Measurements from ENCODE around the gene GALC.
A peak's percentile ranks its signal among the peaks of the same experiment; 100 is the strongest.

The GALC gene

DNA sequence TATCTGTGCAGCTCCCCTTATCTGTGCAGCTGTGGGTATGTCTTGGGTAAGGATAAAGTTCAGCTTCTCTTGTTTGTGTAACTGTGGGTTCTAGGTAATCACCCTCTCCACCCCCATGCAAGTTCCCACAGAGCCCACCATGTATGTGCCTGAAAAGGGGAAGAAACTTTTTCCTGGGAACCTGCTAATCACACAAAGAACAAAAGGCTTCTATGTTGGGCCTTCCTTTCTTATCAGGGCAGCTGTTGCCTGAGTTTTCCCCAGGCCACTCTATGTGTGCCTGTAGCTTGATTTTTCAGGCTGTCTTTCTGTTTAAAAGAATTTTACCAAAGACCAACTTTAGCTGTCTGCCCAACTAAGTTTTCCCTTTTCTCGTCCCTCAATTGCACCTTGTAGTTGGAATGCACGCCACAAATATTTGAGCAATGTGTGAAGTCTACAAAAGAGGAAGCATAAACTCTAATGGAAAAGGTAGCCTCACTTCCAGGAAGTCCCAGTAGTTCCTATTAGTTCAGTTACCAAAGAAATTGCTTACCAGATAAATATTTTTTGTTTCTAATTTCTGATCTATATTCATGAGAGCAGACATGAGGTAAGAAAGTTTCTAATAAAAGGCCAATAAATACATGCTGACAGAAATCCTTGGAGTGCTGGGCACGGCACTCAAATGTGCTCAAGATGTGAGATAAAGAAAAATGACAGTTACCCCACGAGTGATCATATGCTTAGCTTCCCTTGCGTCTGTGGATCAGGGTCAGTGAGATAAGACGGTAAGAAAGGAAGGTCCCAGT, 2.7 kb upstream of the GALC start:
- no peaks in the 10 kb centered on the region for H3K79me2 ChIP-seq (ENCODE audit: control insufficient read depth, low read length)
- no peaks in the 10 kb centered on the region for H3K36me3 ChIP-seq (ENCODE audit: control insufficient read depth, low read length)
- no peaks in the 10 kb centered on the region for H4K20me1 ChIP-seq (ENCODE audit: control insufficient read depth, insufficient read depth, low read depth, low read length)
- H3K9me3 ChIP-seq (ENCODE audit: control insufficient read depth, insufficient read depth, low read length): no peaks in the 10 kb centered on the region; the same call in 1 of the 2 replicates
- TF ChIP-seq, protein P1, sequence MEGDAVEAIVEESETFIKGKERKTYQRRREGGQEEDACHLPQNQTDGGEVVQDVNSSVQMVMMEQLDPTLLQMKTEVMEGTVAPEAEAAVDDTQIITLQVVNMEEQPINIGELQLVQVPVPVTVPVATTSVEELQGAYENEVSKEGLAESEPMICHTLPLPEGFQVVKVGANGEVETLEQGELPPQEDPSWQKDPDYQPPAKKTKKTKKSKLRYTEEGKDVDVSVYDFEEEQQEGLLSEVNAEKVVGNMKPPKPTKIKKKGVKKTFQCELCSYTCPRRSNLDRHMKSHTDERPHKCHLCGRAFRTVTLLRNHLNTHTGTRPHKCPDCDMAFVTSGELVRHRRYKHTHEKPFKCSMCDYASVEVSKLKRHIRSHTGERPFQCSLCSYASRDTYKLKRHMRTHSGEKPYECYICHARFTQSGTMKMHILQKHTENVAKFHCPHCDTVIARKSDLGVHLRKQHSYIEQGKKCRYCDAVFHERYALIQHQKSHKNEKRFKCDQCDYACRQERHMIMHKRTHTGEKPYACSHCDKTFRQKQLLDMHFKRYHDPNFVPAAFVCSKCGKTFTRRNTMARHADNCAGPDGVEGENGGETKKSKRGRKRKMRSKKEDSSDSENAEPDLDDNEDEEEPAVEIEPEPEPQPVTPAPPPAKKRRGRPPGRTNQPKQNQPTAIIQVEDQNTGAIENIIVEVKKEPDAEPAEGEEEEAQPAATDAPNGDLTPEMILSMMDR (IDR thresholded peaks at IDR 0.05; ENCODE audit: low read depth, low read length, poor library complexity, severe bottlenecking): no peak
- no peak for TF ChIP-seq EZH2phosphoT487 (IDR thresholded peaks at IDR 0.05; ENCODE audit: borderline replicate concordance, low read length)
- H3K4me1 ChIP-seq (ENCODE audit: control insufficient read depth, low read length): peaks cover 44% of the 10 kb centered on the region
- no peaks in the 10 kb centered on the region for H3K27me3 ChIP-seq (ENCODE audit: control insufficient read depth, low read length)
- peaks cover 6% of the 10 kb centered on the region for H3F3A ChIP-seq (ENCODE audit: control insufficient read depth, insufficient read depth)
- no peak overlapping the region for H3K4me3 ChIP-seq (ENCODE audit: low read length)
- H3K4me2 ChIP-seq (ENCODE audit: low read length): no peak overlapping the region
- H3K27ac ChIP-seq (ENCODE audit: low read depth, low read length): no peak overlapping the region
- no peaks in the 10 kb centered on the region for H3K9me2 ChIP-seq (replicated peaks; ENCODE audit: control insufficient read depth, low read length)

DNA sequence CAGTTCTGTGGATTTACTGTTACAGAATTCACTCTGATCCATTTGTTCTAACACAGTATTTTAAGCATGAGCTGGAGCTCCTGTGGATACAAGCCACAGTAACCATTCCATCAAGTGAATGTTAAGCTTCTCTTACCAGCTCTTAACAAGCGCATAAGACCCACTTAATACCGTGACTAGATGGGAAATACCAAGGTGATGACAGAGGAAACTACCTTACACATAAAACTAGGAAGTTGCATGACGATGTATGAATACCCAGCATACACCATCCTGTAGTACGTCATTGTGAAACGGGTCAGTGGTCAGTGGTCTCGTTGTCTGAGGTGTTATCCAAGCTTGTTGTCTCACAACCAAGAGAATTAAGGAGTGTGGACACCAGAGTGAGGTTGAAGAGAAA, 2.0 kb upstream of the GALC start:
- no peaks in the 10 kb centered on the region for H3K9me2 ChIP-seq (replicated peaks; ENCODE audit: control insufficient read depth, low read length)
- H3F3A ChIP-seq (ENCODE audit: control insufficient read depth, insufficient read depth): peaks cover 6% of the 10 kb centered on the region
- no peak overlapping the region for H3K27ac ChIP-seq (ENCODE audit: low read depth, low read length)
- H3K4me3 ChIP-seq (ENCODE audit: low read length): no peak overlapping the region
- H3K79me2 ChIP-seq (ENCODE audit: control insufficient read depth, low read length): no peaks in the 10 kb centered on the region
- no peaks in the 10 kb centered on the region; the same call in 1 of the 2 replicates for H3K9me3 ChIP-seq (ENCODE audit: control insufficient read depth, insufficient read depth, low read length)
- H3K36me3 ChIP-seq (ENCODE audit: control insufficient read depth, low read length): no peaks in the 10 kb centered on the region
- H3K27me3 ChIP-seq (ENCODE audit: control insufficient read depth, low read length): no peaks in the 10 kb centered on the region
- no peak overlapping the region for H3K4me2 ChIP-seq (ENCODE audit: low read length)
- H3K4me1 ChIP-seq (ENCODE audit: control insufficient read depth, low read length): peaks cover 44% of the 10 kb centered on the region
- TF ChIP-seq EZH2phosphoT487 (IDR thresholded peaks at IDR 0.05; ENCODE audit: borderline replicate concordance, low read length): no peak
- TF ChIP-seq, protein P1 (IDR thresholded peaks at IDR 0.05; ENCODE audit: low read depth, low read length, poor library complexity, severe bottlenecking): no peak
- H4K20me1 ChIP-seq (ENCODE audit: control insufficient read depth, insufficient read depth, low read depth, low read length): no peaks in the 10 kb centered on the region

DNA sequence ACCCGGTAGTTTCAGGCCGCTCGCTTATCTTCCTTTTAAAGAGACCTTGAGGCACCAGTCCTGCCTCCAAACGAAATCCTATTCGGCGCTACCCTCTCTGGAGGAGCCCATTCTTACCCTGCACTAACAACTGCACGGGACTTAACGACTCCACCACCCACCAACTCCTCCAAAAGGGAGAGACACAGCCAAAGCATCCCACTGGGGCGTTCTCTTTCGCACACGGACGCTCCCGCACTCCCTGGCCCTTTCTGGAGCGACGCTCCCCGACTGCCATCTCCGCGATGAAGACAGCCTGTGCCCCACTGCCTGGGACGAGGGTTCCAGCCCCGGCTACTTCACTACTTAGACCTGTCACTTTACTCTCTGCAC, 650 bp downstream of the GALC start:
- Histone ChIP-seq H3K79me2 (ENCODE audit: control insufficient read depth, low read length) (no peaks in the 10 kb centered on the region), H3K27ac (ENCODE audit: low read depth, low read length) (0 out of 2 replicates have a peak overlapping the region, but pooled peaks have one; percentile 16), H3K4me1 (ENCODE audit: control insufficient read depth, low read length) (peaks cover 37% of the 10 kb centered on the region), H3K4me3 (ENCODE audit: low read length) (peak overlapping the region; percentile 74), H3K27me3 (ENCODE audit: control insufficient read depth, low read length) (no peaks in the 10 kb centered on the region), H3K9me3 (ENCODE audit: control insufficient read depth, insufficient read depth, low read length) (no peaks in the 10 kb centered on the region; the same call in 1 of the 2 replicates), H3F3A (ENCODE audit: control insufficient read depth, insufficient read depth) (peaks cover 6% of the 10 kb centered on the region), H3K9me2 (replicated peaks; ENCODE audit: control insufficient read depth, low read length) (no peaks in the 10 kb centered on the region), H3K36me3 (ENCODE audit: control insufficient read depth, low read length) (no peaks in the 10 kb centered on the region), H4K20me1 (ENCODE audit: control insufficient read depth, insufficient read depth, low read depth, low read length) (no peaks in the 10 kb centered on the region), H3K4me2 (ENCODE audit: low read length) (peak overlapping the region; percentile 73)
- TF ChIP-seq, protein P1 (IDR thresholded peaks at IDR 0.05; ENCODE audit: low read depth, low read length, poor library complexity, severe bottlenecking): no peak

Measured in DOHH2 (cell line).